PFSK-1 (cell line): Measurements from ENCODE around the gene UBE4B.

ENCODE experiments used
- FOXP2 ChIP-seq: optimal IDR thresholded peaks from 2 replicates; pipeline ENCODE3; 2011; ENCODE audit warnings: borderline replicate concordance, control low read depth, inconsistent platforms; ENCODE audit not compliant: insufficient read depth; ENCODE audit errors: extremely low read length, extremely low read depth
- POLR2AphosphoS5 ChIP-seq: IDR thresholded peaks from 2 replicates; pipeline ENCODE4 v1.6.1; 2012; ENCODE audit warnings: low read depth, mild to moderate bottlenecking, control low read depth, low read length, moderate library complexity
- SIN3A ChIP-seq: IDR thresholded peaks from 2 replicates; pipeline ENCODE4 v1.6.1; 2012; ENCODE audit warnings: mild to moderate bottlenecking, low read length, moderate library complexity, borderline replicate concordance; ENCODE audit not compliant: insufficient read depth
- TAF1 ChIP-seq: IDR thresholded peaks from 2 replicates; pipeline ENCODE4 v1.6.1; 2012; ENCODE audit warnings: low read length, control low read depth, borderline replicate concordance; ENCODE audit not compliant: insufficient read depth
- TF ChIP-seq, protein P1 (sequence below), 2 experiments: IDR thresholded peaks; 2 replicates each; pipeline versions ENCODE4 v1.6.1 to v1.8.0; 2011 to 2012; ENCODE audit warnings: low read depth in 2 of 2, low read length in 2 of 2, control low read depth in 1 of 2, inconsistent platforms in 1 of 2, mild to moderate bottlenecking in 1 of 2, moderate library complexity in 1 of 2; ENCODE audit not compliant: insufficient read depth in 1 of 2

Gene UBE4B

DNA sequence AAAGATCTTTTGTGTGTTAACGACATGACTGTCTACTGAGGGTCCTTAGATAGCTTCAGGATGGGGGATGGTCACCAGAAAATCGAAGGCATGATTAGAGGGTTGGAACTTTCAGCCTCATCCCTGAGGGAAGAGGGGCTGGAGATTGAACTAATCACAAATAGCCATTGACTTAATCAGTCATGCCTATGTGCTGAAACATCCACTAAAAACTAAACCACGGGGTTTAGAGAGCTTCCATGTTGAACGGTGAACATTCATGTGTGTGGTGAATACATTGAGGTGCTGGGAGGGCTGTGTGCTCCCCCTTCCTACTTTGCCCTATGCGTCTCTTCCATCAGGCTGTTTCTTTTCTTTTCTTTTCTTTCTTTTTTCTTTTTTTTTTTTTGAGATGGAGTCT lies 18.7 kb upstream of the UBE4B start:
- TF ChIP-seq TAF1: no peak
- TF ChIP-seq POLR2AphosphoS5: no peak
- TF ChIP-seq, protein P1, sequence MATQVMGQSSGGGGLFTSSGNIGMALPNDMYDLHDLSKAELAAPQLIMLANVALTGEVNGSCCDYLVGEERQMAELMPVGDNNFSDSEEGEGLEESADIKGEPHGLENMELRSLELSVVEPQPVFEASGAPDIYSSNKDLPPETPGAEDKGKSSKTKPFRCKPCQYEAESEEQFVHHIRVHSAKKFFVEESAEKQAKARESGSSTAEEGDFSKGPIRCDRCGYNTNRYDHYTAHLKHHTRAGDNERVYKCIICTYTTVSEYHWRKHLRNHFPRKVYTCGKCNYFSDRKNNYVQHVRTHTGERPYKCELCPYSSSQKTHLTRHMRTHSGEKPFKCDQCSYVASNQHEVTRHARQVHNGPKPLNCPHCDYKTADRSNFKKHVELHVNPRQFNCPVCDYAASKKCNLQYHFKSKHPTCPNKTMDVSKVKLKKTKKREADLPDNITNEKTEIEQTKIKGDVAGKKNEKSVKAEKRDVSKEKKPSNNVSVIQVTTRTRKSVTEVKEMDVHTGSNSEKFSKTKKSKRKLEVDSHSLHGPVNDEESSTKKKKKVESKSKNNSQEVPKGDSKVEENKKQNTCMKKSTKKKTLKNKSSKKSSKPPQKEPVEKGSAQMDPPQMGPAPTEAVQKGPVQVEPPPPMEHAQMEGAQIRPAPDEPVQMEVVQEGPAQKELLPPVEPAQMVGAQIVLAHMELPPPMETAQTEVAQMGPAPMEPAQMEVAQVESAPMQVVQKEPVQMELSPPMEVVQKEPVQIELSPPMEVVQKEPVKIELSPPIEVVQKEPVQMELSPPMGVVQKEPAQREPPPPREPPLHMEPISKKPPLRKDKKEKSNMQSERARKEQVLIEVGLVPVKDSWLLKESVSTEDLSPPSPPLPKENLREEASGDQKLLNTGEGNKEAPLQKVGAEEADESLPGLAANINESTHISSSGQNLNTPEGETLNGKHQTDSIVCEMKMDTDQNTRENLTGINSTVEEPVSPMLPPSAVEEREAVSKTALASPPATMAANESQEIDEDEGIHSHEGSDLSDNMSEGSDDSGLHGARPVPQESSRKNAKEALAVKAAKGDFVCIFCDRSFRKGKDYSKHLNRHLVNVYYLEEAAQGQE (IDR thresholded peaks at IDR 0.05; ENCODE audit: insufficient read depth in 1 of 2, low read depth in 2 of 2, low read length in 2 of 2): no peak
- no peak for TF ChIP-seq SIN3A
- no peak for TF ChIP-seq FOXP2

DNA sequence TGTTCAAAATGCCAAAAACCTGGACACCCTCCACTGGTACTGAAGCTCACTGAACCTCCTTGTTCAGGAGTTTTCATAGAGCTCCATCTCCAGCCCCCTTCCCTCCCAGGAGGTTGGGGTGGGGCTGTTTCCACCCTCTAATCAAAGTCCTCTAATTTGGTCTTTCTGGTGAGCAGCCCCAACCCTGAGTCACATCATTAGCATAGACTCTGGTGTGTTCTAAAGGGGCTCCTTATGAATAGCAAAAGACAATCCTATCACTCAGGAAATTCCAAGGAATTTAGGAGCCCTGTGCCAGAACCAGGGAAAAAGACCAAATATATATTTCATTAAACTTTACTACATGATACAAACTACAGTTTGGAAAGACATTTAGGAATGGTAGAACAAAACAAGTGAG lies 13.2 kb upstream of the UBE4B start:
- no peak for TF ChIP-seq SIN3A
- no peak for TF ChIP-seq TAF1
- TF ChIP-seq, protein P1 (IDR thresholded peaks at IDR 0.05; ENCODE audit: insufficient read depth in 1 of 2, low read depth in 2 of 2, low read length in 2 of 2): no peak
- TF ChIP-seq POLR2AphosphoS5: no peak

DNA sequence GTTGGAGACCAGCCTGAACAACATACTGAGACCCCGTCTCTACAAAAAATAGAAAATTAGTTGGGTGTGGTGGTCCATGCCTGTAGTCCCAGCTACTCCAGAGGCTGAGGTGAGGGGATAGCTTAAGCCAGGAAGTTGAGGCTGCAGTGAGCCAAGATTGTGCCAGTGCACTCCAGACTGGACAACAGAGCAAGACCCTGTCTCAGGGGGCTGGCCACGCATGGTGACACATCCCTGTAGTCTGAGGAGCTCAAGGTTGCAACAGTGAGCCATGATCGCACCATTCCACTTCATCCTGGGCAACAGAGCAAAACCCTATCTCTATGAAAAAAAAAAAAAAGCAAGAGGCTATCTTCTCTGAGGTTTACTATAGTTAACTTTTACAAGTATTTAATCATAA lies 12.7 kb upstream of the UBE4B start:
- TF ChIP-seq SIN3A (no peak), FOXP2 (no peak)
- TF ChIP-seq, protein P1 (IDR thresholded peaks at IDR 0.05; ENCODE audit: insufficient read depth in 1 of 2, low read depth in 2 of 2, low read length in 2 of 2): no peak

DNA sequence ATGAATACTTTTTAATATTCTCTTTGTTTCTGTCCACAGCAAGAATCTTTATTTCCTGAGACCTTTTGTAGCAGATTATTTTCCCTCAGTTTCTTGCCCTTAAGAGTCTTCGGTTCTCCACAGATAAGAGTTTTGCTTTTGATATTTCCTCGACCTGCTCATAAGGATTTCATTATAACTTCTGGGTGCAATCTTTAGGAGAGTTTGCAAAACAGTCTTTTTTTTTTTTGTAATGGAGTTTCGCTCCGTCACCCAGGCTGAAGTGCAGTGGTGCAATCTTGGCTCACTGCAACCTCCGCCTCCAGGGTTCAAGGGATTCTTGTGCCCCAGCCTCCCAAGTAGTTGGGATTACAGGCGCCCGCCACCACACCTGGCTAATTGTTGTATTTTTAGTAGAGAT lies 10.1 kb upstream of the UBE4B start:
- TF ChIP-seq POLR2AphosphoS5: no peak
- no peak for TF ChIP-seq SIN3A
- TF ChIP-seq, protein P1 (IDR thresholded peaks at IDR 0.05; ENCODE audit: insufficient read depth in 1 of 2, low read depth in 2 of 2, low read length in 2 of 2): no peak
- no peak for TF ChIP-seq TAF1
- TF ChIP-seq FOXP2: no peak

DNA sequence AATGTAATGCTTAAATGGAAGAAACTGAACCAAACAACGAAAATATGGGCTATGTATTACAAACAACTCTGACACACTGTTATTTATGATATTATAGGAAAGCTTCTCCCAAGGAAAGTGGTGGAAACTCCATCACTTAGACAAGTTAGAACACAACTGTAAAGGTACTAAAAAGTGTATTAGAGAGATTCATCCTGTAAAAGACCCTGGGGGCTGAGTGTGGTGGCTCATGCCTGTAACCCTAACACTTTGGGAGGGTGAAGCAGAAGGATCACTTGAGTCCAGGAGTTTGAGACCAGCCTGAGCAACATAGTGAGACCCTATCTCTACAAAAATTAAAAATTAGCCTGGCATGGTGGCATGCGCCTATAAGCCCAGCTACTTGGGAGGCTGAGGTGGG lies 7.4 kb upstream of the UBE4B start:
- TF ChIP-seq FOXP2 (no peak), SIN3A (no peak), TAF1 (no peak), POLR2AphosphoS5 (no peak)
- TF ChIP-seq, protein P1 (IDR thresholded peaks at IDR 0.05; ENCODE audit: insufficient read depth in 1 of 2, low read depth in 2 of 2, low read length in 2 of 2): no peak
